ENCODE results near the gene HIRA.

Gene HIRA

DNA sequence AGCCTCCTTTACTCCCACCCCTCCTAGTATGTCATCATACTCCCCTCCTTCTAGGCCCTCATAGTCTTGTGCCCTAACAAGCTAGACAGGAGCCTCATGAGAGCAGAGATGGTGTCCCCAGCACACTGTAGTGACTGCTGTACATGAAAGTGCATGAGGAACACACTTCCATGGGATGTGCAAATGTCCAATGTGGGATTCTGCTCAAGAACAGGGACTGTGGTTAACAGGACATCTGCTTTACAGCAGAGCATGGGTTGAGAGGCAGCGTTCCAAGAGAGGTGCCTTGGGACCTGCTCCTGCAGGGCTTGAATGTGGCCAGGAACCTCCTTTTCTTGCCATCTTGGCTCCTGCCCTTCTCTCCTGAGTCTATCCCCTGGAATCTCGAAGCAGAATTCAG lies 45.3 kb downstream of the HIRA start:
- TF ChIP-seq CTCF (IDR thresholded peaks at IDR 0.05; ENCODE audit: insufficient read depth, low read length, poor library complexity, severe bottlenecking): no peak
- no peak for TF ChIP-seq EZH2phosphoT487 (conservative IDR thresholded peaks at IDR 0.05; ENCODE audit: low read length)
- H3K4me2 ChIP-seq (ENCODE audit: low read depth, low read length, poor library complexity, severe bottlenecking): no peak overlapping the region
- no peak overlapping the region for H3K27ac ChIP-seq (ENCODE audit: low read depth, low read length)
- H3K27me3 ChIP-seq (ENCODE audit: low read length): no peaks in the 10 kb centered on the region
- H3K79me2 ChIP-seq (ENCODE audit: insufficient read depth, low read length): no peaks in the 10 kb centered on the region
- no peaks in the 10 kb centered on the region for H3K9me3 ChIP-seq (ENCODE audit: insufficient read depth, low read length)
- H3F3A ChIP-seq (ENCODE audit: insufficient read depth): no peaks in the 10 kb centered on the region
- H3K4me3 ChIP-seq (ENCODE audit: insufficient read depth, low read length, poor library complexity, severe bottlenecking): no peak overlapping the region
- no peaks in the 10 kb centered on the region for H4K20me1 ChIP-seq (ENCODE audit: low read depth, low read length)
- no peaks in the 10 kb centered on the region for H3K36me3 ChIP-seq (ENCODE audit: low read length)
- H2AFZ ChIP-seq (ENCODE audit: low read depth, low read length, severe bottlenecking): no peak overlapping the region
- no peak overlapping the region for H3K9ac ChIP-seq (ENCODE audit: low read length)
- no peaks in the 10 kb centered on the region for H3K9me2 ChIP-seq (replicated peaks; ENCODE audit: insufficient read depth, low read length)

DNA sequence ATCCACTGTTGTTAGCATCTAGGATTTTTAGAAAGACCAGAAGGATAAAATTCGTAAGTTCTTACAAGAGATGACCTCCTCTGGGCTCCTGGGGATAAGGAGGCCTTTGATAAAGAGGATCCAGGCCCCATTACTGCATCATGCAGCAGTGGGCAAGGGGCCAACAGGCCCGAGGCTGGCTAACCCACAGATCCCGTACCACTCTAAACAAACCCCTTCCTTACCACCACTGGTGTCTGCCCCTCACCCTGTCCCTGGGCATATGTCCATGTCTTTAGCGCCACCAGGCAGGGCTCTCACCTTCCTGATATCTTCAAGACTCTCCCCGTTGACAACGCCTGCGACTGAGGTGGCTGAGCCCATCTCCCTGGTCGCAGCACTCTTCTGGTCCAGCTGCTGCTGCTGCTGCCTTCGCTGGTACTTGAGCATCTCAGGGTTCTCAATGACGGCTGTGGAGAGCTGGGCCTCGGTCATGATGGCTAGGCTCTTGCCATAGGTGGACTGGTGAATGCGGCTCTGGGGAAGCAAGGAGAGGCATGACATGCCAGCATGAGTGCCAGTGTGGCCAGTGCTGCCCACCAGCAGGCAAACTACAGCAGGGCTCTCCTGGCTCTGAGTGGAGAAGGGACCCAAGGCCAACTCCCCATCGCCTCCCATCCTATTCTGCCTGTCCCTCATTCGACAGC lies 46.2 kb downstream of the HIRA start:
- H3K27ac ChIP-seq (ENCODE audit: low read depth, low read length): no peak overlapping the region
- H3K9me2 ChIP-seq (replicated peaks; ENCODE audit: insufficient read depth, low read length): no peaks in the 10 kb centered on the region
- H3K36me3 ChIP-seq (ENCODE audit: low read length): no peaks in the 10 kb centered on the region
- no peaks in the 10 kb centered on the region for H3F3A ChIP-seq (ENCODE audit: insufficient read depth)
- no peaks in the 10 kb centered on the region for H3K9me3 ChIP-seq (ENCODE audit: insufficient read depth, low read length)
- H3K79me2 ChIP-seq (ENCODE audit: insufficient read depth, low read length): no peaks in the 10 kb centered on the region
- TF ChIP-seq CTCF (IDR thresholded peaks at IDR 0.05; ENCODE audit: insufficient read depth, low read length, poor library complexity, severe bottlenecking) (no peak), EZH2phosphoT487 (conservative IDR thresholded peaks at IDR 0.05; ENCODE audit: low read length) (no peak)
- H3K4me2 ChIP-seq (ENCODE audit: low read depth, low read length, poor library complexity, severe bottlenecking): no peak overlapping the region
- no peak overlapping the region for H2AFZ ChIP-seq (ENCODE audit: low read depth, low read length, severe bottlenecking)
- H3K27me3 ChIP-seq (ENCODE audit: low read length): no peaks in the 10 kb centered on the region
- H3K4me3 ChIP-seq (ENCODE audit: insufficient read depth, low read length, poor library complexity, severe bottlenecking): no peak overlapping the region
- no peaks in the 10 kb centered on the region for H4K20me1 ChIP-seq (ENCODE audit: low read depth, low read length)
- no peak overlapping the region for H3K9ac ChIP-seq (ENCODE audit: low read length)

DNA sequence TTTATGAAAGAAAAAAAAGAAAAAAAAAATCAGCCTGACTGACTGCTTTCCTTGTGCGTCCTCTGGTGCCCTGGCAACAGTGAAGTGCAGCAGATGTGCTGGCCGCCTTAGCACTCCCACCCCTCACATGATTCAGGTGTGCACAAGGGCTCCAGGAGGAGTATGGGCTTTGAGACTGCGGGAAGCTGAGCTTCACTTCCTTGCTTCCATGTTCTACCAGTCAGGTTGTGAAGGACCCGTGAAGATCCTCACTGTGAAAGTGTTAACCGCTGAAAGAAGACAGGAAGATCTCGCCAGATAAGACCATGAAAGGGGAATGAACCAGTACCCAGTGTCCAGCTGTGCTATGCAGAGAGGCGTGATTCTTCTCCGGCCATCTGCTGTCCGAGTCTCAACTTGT lies 48.2 kb downstream of the HIRA start:
- Histone ChIP-seq H3K9ac (ENCODE audit: low read length) (no peak overlapping the region), H3K4me2 (ENCODE audit: low read depth, low read length, poor library complexity, severe bottlenecking) (no peak overlapping the region), H3F3A (ENCODE audit: insufficient read depth) (no peaks in the 10 kb centered on the region), H2AFZ (ENCODE audit: low read depth, low read length, severe bottlenecking) (no peak overlapping the region), H3K27ac (ENCODE audit: low read depth, low read length) (no peak overlapping the region), H4K20me1 (ENCODE audit: low read depth, low read length) (no peaks in the 10 kb centered on the region), H3K9me3 (ENCODE audit: insufficient read depth, low read length) (no peaks in the 10 kb centered on the region), H3K4me3 (ENCODE audit: insufficient read depth, low read length, poor library complexity, severe bottlenecking) (no peak overlapping the region), H3K79me2 (ENCODE audit: insufficient read depth, low read length) (no peaks in the 10 kb centered on the region), H3K36me3 (ENCODE audit: low read length) (no peaks in the 10 kb centered on the region), H3K27me3 (ENCODE audit: low read length) (no peaks in the 10 kb centered on the region), H3K9me2 (replicated peaks; ENCODE audit: insufficient read depth, low read length) (no peaks in the 10 kb centered on the region)
- TF ChIP-seq EZH2phosphoT487 (conservative IDR thresholded peaks at IDR 0.05; ENCODE audit: low read length) (no peak), CTCF (IDR thresholded peaks at IDR 0.05; ENCODE audit: insufficient read depth, low read length, poor library complexity, severe bottlenecking) (no peak)
